H1 (cell line): ENCODE results near the gene PLA2R1. TPM values are rescaled to one million over a fixed set of nuclear protein-coding genes. Genes with fewer than 3 reads are reported as not detected.

Source experiments
- CEBPB ChIP-seq: IDR thresholded peaks from 2 replicates; pipeline ENCODE4 v1.6.1; 2012; ENCODE audit warnings: low read depth, low read length
- CHD7 ChIP-seq: fragments of 300-600 bp; sonication (generic); IDR thresholded peaks from 2 replicates; pipeline ENCODE4 v1.7.1; 2012; ENCODE audit warnings: low read length, moderate library complexity, mild to moderate bottlenecking, inconsistent platforms; ENCODE audit not compliant: insufficient replicate concordance
- EP300 ChIP-seq, 2 experiments: IDR thresholded peaks; 1 replicate in 1 of 2; 2 replicates in 1 of 2; pipeline ENCODE4 v1.6.1; 2011 to 2012; ENCODE audit warnings: low read depth in 2 of 2, low read length in 2 of 2, mild to moderate bottlenecking in 2 of 2, borderline replicate concordance in 1 of 2, inconsistent platforms in 1 of 2, moderate library complexity in 1 of 2
- FOSL1 ChIP-seq: IDR thresholded peaks from 2 replicates; pipeline ENCODE4 v1.6.1; 2011; ENCODE audit warnings: mild to moderate bottlenecking, low read depth, low read length, moderate library complexity; ENCODE audit not compliant: insufficient read depth
- RNF2 ChIP-seq: fragments of 200-900, 300-1000 bp; sonication (generic); IDR thresholded peaks from 2 replicates; pipeline ENCODE4 v1.7.1; 2016; ENCODE audit warnings: borderline replicate concordance, low read depth, mild to moderate bottlenecking, antibody characterized with exemption, low read length; ENCODE audit not compliant: poor library complexity, severe bottlenecking; ENCODE audit errors: missing control alignments
- TAF7 ChIP-seq: optimal IDR thresholded peaks from 2 replicates; pipeline ENCODE3; 2011; ENCODE audit warnings: low read depth, mild to moderate bottlenecking, inconsistent platforms, low read length, moderate library complexity, borderline replicate concordance
- TCF12 ChIP-seq: IDR thresholded peaks from 2 replicates; pipeline ENCODE4 v1.6.1; 2011; ENCODE audit warnings: low read depth, mild to moderate bottlenecking, low read length
- polyA plus RNA-seq, 7 experiments: library from polyadenylated mRNA; depleted of rRNA in 3 of 7; stranded (reverse) in 5 of 7; unstranded in 2 of 7; fragments of >200 nt in 5 of 7; fragments of 200-250 nt in 2 of 7; gene quantifications; 1 replicate in 5 of 7; 2 replicates in 1 of 7; 4 replicates in 1 of 7; pipeline versions ENCODE4 v1.2.1 to v1.2.3, GENCODE V29; 2011 to 2013; ENCODE audit warnings: missing spikeins in 2 of 7, mixed read lengths in 2 of 7
- total RNA-seq: library from RNA; stranded (reverse); fragmentation: NEBNext Ultra II Directional; extraction: Animal tissue kit (Norgen Biotek cat#: 25700); gene quantifications from 2 replicates; pipeline ENCODE4 v1.2.1, GENCODE V29; 2021

PLA2R1 gene
- total and polyA plus RNA-seq, 2 of the 8 experiments (the other 6 are each of a cell fraction or from before 2014, with no cell fraction given) = 0.65 to 1.5 TPM

GRCh38 chr2:160035125-160035524 lies 27.3 kb downstream of the PLA2R1 start (continued):
- TF ChIP-seq CHD7 = no peak
- no peak for TF ChIP-seq CEBPB
- TF ChIP-seq TCF12 = no peak
- no peak for TF ChIP-seq FOSL1
- TF ChIP-seq TAF7 = no peak
- TF ChIP-seq RNF2 = no peak
- no peak for TF ChIP-seq EP300 (IDR thresholded peaks at IDR 0.05; ENCODE audit: borderline replicate concordance in 1 of 2, low read depth in 2 of 2, low read length in 2 of 2)
